Upper lobe of right lung (tissue), 1 donor: ENCODE measurements around the gene MIPEP. TPM values are rescaled to one million over a fixed set of nuclear protein-coding genes. Genes with fewer than 3 reads are reported as not detected.
A peak's percentile ranks its signal among the peaks of the same experiment; 100 is the strongest.

Source experiments
- ATAC-seq: fragments of 200-7000 bp; cut with Tn5 transposase; one replicate; pipeline ENCODE4 v1.9.1; 2020; ENCODE audit warnings: mild to moderate bottlenecking, moderate library complexity
- DNase-seq: peaks from one replicate; pipeline ENCODE4 v3.0.0-alpha.2; 2020
- H3K27ac ChIP-seq: fragments of 200-600 bp; one replicate; pipeline ENCODE4 v1.8.0; 2022
- H3K27me3 ChIP-seq: fragments of 200-600 bp; one replicate; pipeline ENCODE4 v1.8.0; 2022; ENCODE audit warnings: mild to moderate bottlenecking
- H3K36me3 ChIP-seq: fragments of 200-600 bp; one replicate; pipeline ENCODE4 v1.8.0; 2022
- H3K4me1 ChIP-seq: fragments of 200-600 bp; one replicate; pipeline ENCODE4 v1.8.0; 2022
- H3K4me3 ChIP-seq: fragments of 200-600 bp; one replicate; pipeline ENCODE4 v1.8.0; 2022; ENCODE audit warnings: mild to moderate bottlenecking
- H3K9me3 ChIP-seq: fragments of 200-600 bp; one replicate; pipeline ENCODE4 v1.8.0; 2022
- CTCF ChIP-seq: fragments of 200-600 bp; IDR thresholded peaks from one replicate; pipeline ENCODE4 v1.8.0; 2022; ENCODE audit warnings: antibody characterized with exemption
- intact Hi-C: fragments of 100-400 bp; cut with DNase I; formaldehyde crosslinking; loops from one replicate; pipeline ENCODE4 v1.11.0; 2022
- total RNA-seq: library from RNA; stranded (reverse); fragmentation: NEBNext Ultra II Directional; extraction: Animal tissue kit (Norgen Biotek cat#: 25700); gene quantifications from one replicate; pipeline ENCODE4 v1.2.1, GENCODE V29; 2021
- donor health status: DM: no; HTN: yes; CAD: no; lungs with severe emphysema.

MIPEP gene
- total RNA-seq, 1 donor from 2014 or later, result 13.3 TPM

- Histone ChIP-seq H3K4me1 (peaks cover 11% of the 10 kb centered on the region), H3K4me3 (no peak overlapping the region), H3K9me3 (no peaks in the 10 kb centered on the region), H3K36me3 (no peaks in the 10 kb centered on the region), H3K27me3 (no peaks in the 10 kb centered on the region), H3K27ac (no peak overlapping the region)
- TF ChIP-seq CTCF, result no peak
- DNase-seq (no peak), ATAC-seq (no peak)
- intact Hi-C loops, result no loop called here
Observed at GRCh38 chr13:23772717-23773116, 116.5 kb downstream of the MIPEP start.

GRCh38 chr13:23771956-23772355 lies 117.2 kb downstream of the MIPEP start:
- no peak for TF ChIP-seq CTCF

GRCh38 chr13:23771552-23771951 lies 117.6 kb downstream of the MIPEP start:
- DNase-seq (no peak), ATAC-seq (peak; percentile 36)
- no peaks in the 10 kb centered on the region for H3K36me3 ChIP-seq
- no peak overlapping the region for H3K27ac ChIP-seq
- no peaks in the 10 kb centered on the region for H3K27me3 ChIP-seq
- no peaks in the 10 kb centered on the region for H3K9me3 ChIP-seq
- no peak overlapping the region for H3K4me3 ChIP-seq
- no peaks in the 10 kb centered on the region for H3K4me1 ChIP-seq
- no peak for TF ChIP-seq CTCF
- intact Hi-C loops, result no loop called here

More at GRCh38 chr13:23771956-23772355, 117.2 kb downstream of the MIPEP start:
- Histone ChIP-seq H3K4me1 (peaks cover 3% of the 10 kb centered on the region), H3K9me3 (no peaks in the 10 kb centered on the region), H3K27me3 (no peaks in the 10 kb centered on the region), H3K27ac (no peak overlapping the region), H3K4me3 (no peak overlapping the region), H3K36me3 (no peaks in the 10 kb centered on the region)
- DNase-seq (no peak), ATAC-seq (no peak)
- intact Hi-C loops, result no loop called here

- intact Hi-C loops, result no loop called here
- Histone ChIP-seq H3K9me3 (no peaks in the 10 kb centered on the region), H3K4me1 (no peaks in the 10 kb centered on the region), H3K27ac (no peak overlapping the region), H3K27me3 (no peaks in the 10 kb centered on the region), H3K36me3 (no peaks in the 10 kb centered on the region), H3K4me3 (no peak overlapping the region)
- no peak for DNase-seq
- ATAC-seq, result no peak
- TF ChIP-seq CTCF, result no peak
Observed at GRCh38 chr13:23770973-23771372, 118.2 kb downstream of the MIPEP start.

- H3K36me3 ChIP-seq, result no peaks in the 10 kb centered on the region
- intact Hi-C loops, result no loop called here
- DNase-seq (no peak), ATAC-seq (no peak)
- no peaks in the 10 kb centered on the region for H3K27me3 ChIP-seq
- no peak overlapping the region for H3K4me3 ChIP-seq
- H3K9me3 ChIP-seq, result no peaks in the 10 kb centered on the region
- no peak for TF ChIP-seq CTCF
- H3K27ac ChIP-seq, result no peak overlapping the region
- no peaks in the 10 kb centered on the region for H3K4me1 ChIP-seq
Observed at GRCh38 chr13:23770428-23770827, 118.8 kb downstream of the MIPEP start.

- intact Hi-C loops, result no loop called here
- DNase-seq (no peak), ATAC-seq (no peak)
- no peak for TF ChIP-seq CTCF
- H3K4me1 ChIP-seq, result no peaks in the 10 kb centered on the region
- no peaks in the 10 kb centered on the region for H3K27me3 ChIP-seq
- H3K4me3 ChIP-seq, result no peak overlapping the region
- no peak overlapping the region for H3K27ac ChIP-seq
- H3K9me3 ChIP-seq, result no peaks in the 10 kb centered on the region
- H3K36me3 ChIP-seq, result no peaks in the 10 kb centered on the region
Observed at GRCh38 chr13:23769401-23769800, 119.8 kb downstream of the MIPEP start.
